ENCODE measurements around the gene USE1.

- TF ChIP-seq CTCF (IDR thresholded peaks at IDR 0.05), result no peak
- no peak for TF ChIP-seq POLR2A (IDR thresholded peaks at IDR 0.05)
Measured at GRCh38 chr19:17184371-17184841, 30.8 kb upstream of the USE1 start.

All from sigmoid colon (tissue), 3 donors.